NCI-H82 treated with DMSO at 0.1 percent for 48 hours (cell line): Measurements from ENCODE around the gene KCNC3.

Experiments
- DNase-seq: peaks from one replicate; lab custom pipeline; 2025; ENCODE audit not compliant: unreplicated experiment; lab: John Stamatoyannopoulos, UW

Gene KCNC3

GRCh38 chr19:50280074-50280473 is 49.1 kb downstream of the KCNC3 start:
- no peak for DNase-seq

- no peak for DNase-seq
Measured at GRCh38 chr19:50277966-50278580, 51.1 kb downstream of the KCNC3 start.

- DNase-seq: no peak
Measured at GRCh38 chr19:50276370-50277063, 52.7 kb downstream of the KCNC3 start.

GRCh38 chr19:50275577-50276368 is 53.4 kb downstream of the KCNC3 start:
- DNase-seq: no peak

GRCh38 chr19:50273821-50274220 is 55.4 kb downstream of the KCNC3 start:
- no peak for DNase-seq

- no peak for DNase-seq
Measured at GRCh38 chr19:50272263-50272897, 56.8 kb downstream of the KCNC3 start.

GRCh38 chr19:50269653-50270052 is 59.5 kb downstream of the KCNC3 start:
- no peak for DNase-seq

- no peak for DNase-seq
Measured at GRCh38 chr19:50268501-50268900, 60.7 kb downstream of the KCNC3 start.

- no peak for DNase-seq
Measured at GRCh38 chr19:50268041-50268440, 61.1 kb downstream of the KCNC3 start.

GRCh38 chr19:50266896-50267295 is 62.3 kb downstream of the KCNC3 start:
- no peak for DNase-seq

GRCh38 chr19:50266041-50266440 is 63.1 kb downstream of the KCNC3 start:
- DNase-seq: no peak

GRCh38 chr19:50264483-50265186 is 64.5 kb downstream of the KCNC3 start:
- no peak for DNase-seq

GRCh38 chr19:50263176-50263575 is 66.0 kb downstream of the KCNC3 start:
- no peak for DNase-seq
